Measurements from ENCODE around the gene TAF11L2. TPM values are rescaled to one million over a fixed set of nuclear protein-coding genes. Genes with fewer than 3 reads are reported as not detected.
"Not testable (repeated sequence)": the region's sequence is repeated elsewhere in the genome, so short reads cannot be mapped to it uniquely, and the experiment has no call there.

Gene TAF11L2
- total RNA-seq, 1 donor from 2014 or later: not detected

DNA sequence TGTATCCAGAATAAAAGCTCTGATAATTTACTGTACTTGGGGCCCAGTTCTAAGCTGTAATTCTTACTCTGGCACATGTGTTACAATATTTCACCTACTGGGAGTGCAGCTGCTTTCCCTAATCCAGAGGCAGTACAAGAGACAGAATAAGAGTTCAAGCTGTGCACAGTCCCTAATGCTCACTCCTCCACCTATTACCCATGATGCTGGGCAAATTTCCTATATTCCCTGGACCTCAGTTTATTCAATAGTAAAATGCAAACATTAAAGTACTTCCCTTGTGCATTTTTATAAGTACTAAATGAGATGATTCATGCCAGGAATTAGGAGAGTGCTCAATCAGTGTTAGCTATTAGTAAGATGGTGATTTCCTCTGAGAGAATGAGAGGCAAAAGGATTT is 28.0 kb upstream of the TAF11L2 start:
- Histone ChIP-seq H3K4me3 (ENCODE audit: low read depth, low read length) (no peak overlapping the region), H3K36me3 (ENCODE audit: control insufficient read depth, insufficient read depth, low read length) (no peaks in the 10 kb centered on the region), H3K27me3 (ENCODE audit: control insufficient read depth, insufficient read depth, low read length) (no peaks in the 10 kb centered on the region)
- TF ChIP-seq, protein P1, sequence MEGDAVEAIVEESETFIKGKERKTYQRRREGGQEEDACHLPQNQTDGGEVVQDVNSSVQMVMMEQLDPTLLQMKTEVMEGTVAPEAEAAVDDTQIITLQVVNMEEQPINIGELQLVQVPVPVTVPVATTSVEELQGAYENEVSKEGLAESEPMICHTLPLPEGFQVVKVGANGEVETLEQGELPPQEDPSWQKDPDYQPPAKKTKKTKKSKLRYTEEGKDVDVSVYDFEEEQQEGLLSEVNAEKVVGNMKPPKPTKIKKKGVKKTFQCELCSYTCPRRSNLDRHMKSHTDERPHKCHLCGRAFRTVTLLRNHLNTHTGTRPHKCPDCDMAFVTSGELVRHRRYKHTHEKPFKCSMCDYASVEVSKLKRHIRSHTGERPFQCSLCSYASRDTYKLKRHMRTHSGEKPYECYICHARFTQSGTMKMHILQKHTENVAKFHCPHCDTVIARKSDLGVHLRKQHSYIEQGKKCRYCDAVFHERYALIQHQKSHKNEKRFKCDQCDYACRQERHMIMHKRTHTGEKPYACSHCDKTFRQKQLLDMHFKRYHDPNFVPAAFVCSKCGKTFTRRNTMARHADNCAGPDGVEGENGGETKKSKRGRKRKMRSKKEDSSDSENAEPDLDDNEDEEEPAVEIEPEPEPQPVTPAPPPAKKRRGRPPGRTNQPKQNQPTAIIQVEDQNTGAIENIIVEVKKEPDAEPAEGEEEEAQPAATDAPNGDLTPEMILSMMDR (IDR thresholded peaks at IDR 0.05; ENCODE audit: insufficient read depth, low read length, severe bottlenecking): no peak
- DNase-seq (ENCODE audit: low read depth) (no peak), FAIRE-seq (no peak)

DNA sequence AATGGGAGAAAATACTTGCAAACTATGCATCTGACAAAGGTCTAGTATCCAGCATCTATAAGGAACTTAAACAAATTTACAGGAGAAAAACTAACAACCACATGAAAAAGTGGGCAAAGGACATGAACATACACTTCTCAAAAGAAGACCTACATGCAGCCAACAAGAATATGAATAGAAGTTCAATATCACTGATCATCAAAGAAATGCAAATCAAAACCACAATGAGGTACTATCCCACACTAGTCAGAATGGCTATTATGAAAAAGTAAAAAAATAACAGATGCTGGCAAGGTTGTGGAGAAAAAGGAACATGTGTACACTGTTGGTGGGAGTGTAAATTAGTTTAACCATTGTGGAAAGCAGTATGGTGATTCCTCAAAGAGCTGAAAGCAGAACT is 23.0 kb upstream of the TAF11L2 start:
- not testable (repeated sequence) for DNase-seq (ENCODE audit: low read depth); H3K36me3 ChIP-seq (ENCODE audit: control insufficient read depth, insufficient read depth, low read length); FAIRE-seq; H3K27me3 ChIP-seq (ENCODE audit: control insufficient read depth, insufficient read depth, low read length); H3K4me3 ChIP-seq (ENCODE audit: low read depth, low read length)

DNA sequence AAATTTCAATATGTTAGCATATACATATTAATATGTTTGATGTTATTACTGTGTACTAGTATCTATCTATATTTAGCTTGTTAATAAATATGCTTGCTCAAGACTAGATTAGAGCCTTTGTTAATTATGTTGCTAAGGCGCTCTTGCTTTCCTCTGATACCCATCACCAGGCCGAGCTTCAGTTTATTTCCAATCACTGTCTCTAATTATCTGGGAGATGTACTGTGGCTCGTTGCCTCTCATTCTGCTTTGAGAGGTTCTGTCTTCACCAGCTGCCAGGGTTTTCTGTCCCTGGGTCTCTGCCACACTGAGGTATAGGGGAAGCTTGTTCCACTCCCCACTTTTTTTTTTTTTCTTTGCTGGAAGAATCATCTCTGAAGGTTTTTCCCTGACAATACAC is 21.0 kb upstream of the TAF11L2 start:
- TF ChIP-seq, protein P1 (IDR thresholded peaks at IDR 0.05; ENCODE audit: insufficient read depth, low read length, severe bottlenecking): no peak
- H3K4me3 ChIP-seq (ENCODE audit: low read depth, low read length): no peak overlapping the region
- DNase-seq (ENCODE audit: low read depth) (no peak), FAIRE-seq (no peak)
- H3K36me3 ChIP-seq (ENCODE audit: control insufficient read depth, insufficient read depth, low read length): no peaks in the 10 kb centered on the region
- no peaks in the 10 kb centered on the region for H3K27me3 ChIP-seq (ENCODE audit: control insufficient read depth, insufficient read depth, low read length)

DNA sequence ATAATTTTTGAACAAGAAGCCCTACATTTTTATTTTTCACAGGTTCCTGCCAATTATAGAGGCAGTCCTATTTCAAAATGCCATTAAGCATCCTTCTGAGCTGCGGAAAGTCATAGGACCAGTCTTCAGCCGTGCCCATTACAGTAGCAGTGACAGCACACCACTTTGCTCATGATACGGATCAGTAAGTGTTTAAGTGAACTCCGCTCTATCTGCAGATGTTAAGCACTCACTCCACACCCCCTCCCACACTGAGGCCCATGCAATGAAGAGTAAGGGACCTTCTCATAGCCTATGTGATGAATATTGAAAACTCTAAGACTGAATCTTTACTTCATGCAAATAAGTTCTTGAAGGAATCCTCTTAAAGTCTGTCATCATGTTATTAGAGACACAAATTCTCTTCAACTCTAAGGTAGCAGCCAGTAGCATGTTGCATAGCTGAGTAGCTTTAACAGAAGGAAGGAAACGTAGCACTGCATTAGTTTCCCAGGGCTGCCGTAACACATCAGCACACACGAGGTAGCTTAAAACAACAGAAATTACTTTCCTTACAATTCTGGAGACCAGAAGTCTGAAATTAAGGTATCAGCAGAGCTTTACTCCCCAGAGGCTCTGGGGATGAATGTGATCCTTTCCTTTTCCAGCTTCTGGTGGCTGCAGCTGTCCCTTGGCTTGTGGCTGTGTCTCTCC is 20.3 kb upstream of the TAF11L2 start:
- Histone ChIP-seq H3K36me3 (ENCODE audit: control insufficient read depth, insufficient read depth, low read length) (no peaks in the 10 kb centered on the region), H3K4me3 (ENCODE audit: low read depth, low read length) (no peak overlapping the region), H3K27me3 (ENCODE audit: control insufficient read depth, insufficient read depth, low read length) (no peaks in the 10 kb centered on the region)
- no peak for DNase-seq (ENCODE audit: low read depth)
- FAIRE-seq: no peak
- TF ChIP-seq, protein P1 (IDR thresholded peaks at IDR 0.05; ENCODE audit: insufficient read depth, low read length, severe bottlenecking): no peak

DNA sequence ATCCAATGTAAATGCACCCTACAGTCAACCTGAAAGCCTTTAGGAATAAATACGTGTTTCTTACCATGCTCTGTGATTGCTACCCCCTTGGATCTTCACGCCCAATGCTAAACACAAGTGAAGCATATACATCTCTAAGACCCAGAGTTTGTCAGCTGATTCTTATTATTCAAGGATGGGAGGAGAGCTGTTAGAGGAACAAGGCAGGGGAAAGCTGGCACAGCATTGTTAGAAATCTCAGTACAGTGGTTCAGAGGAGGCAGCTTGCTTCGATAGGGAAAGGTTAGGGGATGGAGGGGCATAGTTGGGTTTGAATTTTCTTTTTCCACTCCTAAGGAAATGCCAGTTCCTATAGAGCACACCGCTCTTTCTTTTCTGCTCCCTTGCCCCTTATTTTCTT is 16.7 kb upstream of the TAF11L2 start:
- FAIRE-seq (no peak), DNase-seq (ENCODE audit: low read depth) (no peak)
- Histone ChIP-seq H3K27me3 (ENCODE audit: control insufficient read depth, insufficient read depth, low read length) (no peaks in the 10 kb centered on the region), H3K4me3 (ENCODE audit: low read depth, low read length) (no peak overlapping the region), H3K36me3 (ENCODE audit: control insufficient read depth, insufficient read depth, low read length) (no peaks in the 10 kb centered on the region)
- TF ChIP-seq, protein P1 (IDR thresholded peaks at IDR 0.05; ENCODE audit: insufficient read depth, low read length, severe bottlenecking): no peak

DNA sequence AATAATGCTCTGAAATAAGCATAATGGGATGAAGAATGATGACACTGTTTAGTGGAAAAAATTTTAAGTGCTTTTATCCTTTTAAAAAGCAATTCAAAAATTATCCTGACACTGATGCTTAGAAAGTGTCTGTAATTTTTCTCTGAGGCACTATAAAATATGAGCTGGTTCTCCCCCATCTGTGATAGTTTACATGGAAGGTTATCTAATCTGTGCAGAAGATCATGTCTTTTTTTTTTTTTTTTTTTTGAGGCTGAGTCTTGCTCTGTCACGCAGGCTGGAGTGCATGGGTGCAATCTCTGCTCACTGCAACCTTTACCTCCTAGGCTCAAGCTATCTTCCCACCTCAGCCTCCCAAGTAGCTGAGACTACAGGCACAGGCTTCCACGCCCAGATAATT is 15.2 kb upstream of the TAF11L2 start:
- DNase-seq (ENCODE audit: low read depth) (no peak), FAIRE-seq (no peak)
- TF ChIP-seq, protein P1 (IDR thresholded peaks at IDR 0.05; ENCODE audit: insufficient read depth, low read length, severe bottlenecking): no peak
- Histone ChIP-seq H3K27me3 (ENCODE audit: control insufficient read depth, insufficient read depth, low read length) (no peaks in the 10 kb centered on the region), H3K36me3 (ENCODE audit: control insufficient read depth, insufficient read depth, low read length) (no peaks in the 10 kb centered on the region), H3K4me3 (ENCODE audit: low read depth, low read length) (no peak overlapping the region)

DNA sequence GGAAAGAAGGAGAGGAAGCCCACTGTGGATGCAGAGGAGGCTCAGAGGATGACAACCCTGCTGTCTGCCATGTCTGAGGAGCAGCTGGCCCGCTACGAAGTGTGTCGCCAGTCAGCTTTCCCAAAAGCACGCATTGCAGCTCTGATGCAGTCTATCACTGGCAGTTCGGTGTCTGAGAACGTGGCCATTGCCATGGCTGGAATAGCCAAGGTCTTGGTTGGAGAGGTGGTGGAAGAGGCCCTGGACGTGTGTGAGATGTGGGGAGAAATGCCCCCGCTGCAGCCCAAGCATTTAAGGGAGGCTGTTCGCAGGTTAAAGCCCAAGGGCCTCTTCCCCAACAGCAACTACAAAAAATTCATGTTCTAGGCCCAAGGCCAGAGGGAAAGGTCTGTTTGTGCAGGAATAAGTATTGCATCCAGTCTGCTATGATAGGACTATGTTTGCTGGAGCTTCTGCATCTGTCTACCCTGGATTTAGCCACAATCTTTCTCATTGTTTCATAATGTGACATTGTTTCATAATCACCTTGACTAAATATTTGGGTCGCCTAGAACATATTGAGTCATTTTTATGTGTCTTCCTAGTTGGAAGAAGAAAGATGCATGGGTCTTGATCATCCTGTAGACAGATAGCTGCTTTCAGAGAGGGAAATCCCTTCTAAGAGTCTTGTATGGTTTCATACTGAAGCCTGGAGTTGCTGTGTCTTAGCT is 11.4 kb upstream of the TAF11L2 start:
- H3K4me3 ChIP-seq (ENCODE audit: low read depth, low read length); DNase-seq (ENCODE audit: low read depth); H3K36me3 ChIP-seq (ENCODE audit: control insufficient read depth, insufficient read depth, low read length); H3K27me3 ChIP-seq (ENCODE audit: control insufficient read depth, insufficient read depth, low read length): not testable (repeated sequence)
- FAIRE-seq: peak; percentile 66
